AG09309 (cell line): ENCODE results near the gene ZMIZ1.

Experiments
- DNase-seq: peaks from one replicate; pipeline ENCODE4 v3.0.0-alpha.2; 2010; ENCODE audit warnings: low read depth
- H3K4me3 ChIP-seq: 2 replicates; pipeline ENCODE4 v1.5.1; 2011; ENCODE audit warnings: mild to moderate bottlenecking, low read depth, low read length, moderate library complexity; ENCODE audit not compliant: control insufficient read depth
- TF ChIP-seq, protein P1 (sequence below): IDR thresholded peaks from 2 replicates; pipeline ENCODE4 v1.5.1; 2011; ENCODE audit warnings: mild to moderate bottlenecking, low read depth, low read length, inconsistent platforms; ENCODE audit not compliant: insufficient read depth, control insufficient read depth; ENCODE audit errors: missing control alignments

ZMIZ1 gene

DNA sequence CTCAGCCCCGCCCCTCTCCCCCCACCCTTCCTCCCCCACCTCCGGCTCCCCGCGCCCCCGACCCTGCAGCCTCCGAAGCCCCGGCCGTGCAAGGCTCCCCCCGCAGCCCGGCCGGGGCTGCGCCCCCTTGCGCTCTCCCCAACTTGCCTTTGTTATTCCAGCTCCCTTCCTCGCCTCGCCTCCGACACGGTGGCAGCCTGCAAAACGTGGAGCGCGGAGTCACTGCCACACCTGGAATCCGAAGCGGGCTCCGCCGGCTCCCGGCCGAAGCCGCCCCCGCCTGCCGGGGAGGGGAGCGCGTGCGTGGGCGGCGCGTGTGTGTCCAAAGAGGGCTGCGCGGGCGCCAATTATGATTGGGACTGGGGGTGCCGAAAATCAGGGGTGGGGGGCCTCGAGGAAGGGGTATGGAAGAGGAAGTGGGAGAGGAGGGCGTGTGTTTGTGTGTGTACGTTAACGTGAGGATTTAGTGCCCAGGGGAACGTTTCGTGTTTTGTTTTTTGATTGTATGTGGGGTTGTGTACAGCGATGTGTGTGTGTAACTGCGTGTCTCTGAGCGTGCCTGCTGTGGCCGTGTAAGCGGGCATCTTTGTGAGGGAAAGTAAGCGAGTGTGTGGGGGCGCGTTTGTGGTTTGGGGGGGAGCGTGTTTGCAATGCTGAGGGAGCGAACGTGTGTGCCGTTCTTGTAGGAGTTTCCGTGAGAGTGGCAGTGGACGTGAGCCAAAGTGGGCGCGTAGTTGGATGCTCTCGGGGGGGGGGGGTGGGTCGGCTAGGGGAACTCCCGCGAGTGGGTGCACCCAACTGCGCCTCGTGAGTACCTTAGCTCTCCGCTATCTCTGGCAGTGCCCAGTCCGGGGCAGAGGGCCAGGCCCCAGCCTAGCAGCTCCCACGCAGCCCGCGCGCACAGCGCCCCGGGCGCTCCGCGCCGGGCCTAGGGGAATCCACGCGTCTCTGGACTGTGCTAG, 1.2 kb upstream of the ZMIZ1 start:
- DNase-seq: peak; percentile 55
- H3K4me3 ChIP-seq: peak overlapping the region; percentile 56
- TF ChIP-seq, protein P1, sequence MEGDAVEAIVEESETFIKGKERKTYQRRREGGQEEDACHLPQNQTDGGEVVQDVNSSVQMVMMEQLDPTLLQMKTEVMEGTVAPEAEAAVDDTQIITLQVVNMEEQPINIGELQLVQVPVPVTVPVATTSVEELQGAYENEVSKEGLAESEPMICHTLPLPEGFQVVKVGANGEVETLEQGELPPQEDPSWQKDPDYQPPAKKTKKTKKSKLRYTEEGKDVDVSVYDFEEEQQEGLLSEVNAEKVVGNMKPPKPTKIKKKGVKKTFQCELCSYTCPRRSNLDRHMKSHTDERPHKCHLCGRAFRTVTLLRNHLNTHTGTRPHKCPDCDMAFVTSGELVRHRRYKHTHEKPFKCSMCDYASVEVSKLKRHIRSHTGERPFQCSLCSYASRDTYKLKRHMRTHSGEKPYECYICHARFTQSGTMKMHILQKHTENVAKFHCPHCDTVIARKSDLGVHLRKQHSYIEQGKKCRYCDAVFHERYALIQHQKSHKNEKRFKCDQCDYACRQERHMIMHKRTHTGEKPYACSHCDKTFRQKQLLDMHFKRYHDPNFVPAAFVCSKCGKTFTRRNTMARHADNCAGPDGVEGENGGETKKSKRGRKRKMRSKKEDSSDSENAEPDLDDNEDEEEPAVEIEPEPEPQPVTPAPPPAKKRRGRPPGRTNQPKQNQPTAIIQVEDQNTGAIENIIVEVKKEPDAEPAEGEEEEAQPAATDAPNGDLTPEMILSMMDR: no peak

DNA sequence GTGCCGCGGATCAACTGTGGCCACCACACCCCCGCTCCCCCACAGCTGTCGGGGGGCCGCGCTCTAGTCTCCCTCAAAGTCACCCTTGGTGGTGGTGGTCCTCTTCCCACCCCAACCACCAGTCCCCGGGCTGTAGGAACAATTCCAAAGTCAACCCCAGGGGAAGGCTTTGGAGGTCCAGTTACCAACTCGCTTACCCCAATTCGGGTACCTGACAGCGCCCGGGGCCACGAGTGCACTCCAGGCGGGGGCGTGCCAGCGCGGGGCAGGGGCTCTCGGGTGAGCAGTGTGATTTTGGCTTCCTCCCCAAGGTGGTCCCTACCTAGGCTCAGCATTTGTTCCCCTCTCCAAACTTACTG, 584 bp upstream of the ZMIZ1 start:
- TF ChIP-seq, protein P1: no peak
- peak overlapping the region; percentile 56 for H3K4me3 ChIP-seq
- no peak for DNase-seq

DNA sequence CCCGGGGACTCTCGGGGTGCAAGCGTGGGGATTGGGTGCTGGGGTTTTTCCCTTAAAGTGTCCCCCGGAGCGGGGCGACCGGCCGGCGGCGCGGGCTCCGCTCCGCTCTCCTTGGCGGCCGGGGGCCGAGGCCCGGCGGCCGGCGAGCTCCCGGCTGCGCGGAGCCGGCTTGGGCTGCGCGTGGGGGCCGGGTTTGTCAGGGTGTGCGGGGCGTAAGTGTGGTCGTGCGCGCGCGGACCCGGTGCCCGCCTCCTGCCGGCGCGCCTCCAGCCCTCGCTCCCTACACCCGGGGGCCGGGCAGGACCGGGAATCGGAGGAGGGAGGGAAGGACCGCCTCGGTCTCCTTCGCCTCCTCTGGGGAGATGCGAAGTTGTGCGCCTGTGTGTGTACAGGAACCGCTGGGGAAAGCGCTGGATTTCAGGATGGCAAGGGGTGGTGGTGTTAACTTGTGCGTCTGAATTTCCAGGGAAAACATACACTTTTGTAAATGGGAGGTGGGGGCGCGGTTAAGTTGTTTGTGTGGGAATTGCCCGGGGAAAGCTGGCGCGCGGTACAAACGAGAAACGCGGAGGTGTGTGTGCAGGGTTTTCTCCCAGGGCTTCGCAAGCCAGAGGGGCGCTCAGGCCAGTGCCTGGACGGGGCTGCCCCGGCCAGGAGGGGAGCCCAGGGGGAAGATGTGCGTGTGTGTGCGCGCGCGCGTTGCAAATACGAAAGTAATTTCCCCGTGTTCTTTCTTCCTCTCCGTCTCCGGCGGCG, 737 bp downstream of the ZMIZ1 start:
- H3K4me3 ChIP-seq: peak overlapping the region; percentile 97
- no peak for DNase-seq
- TF ChIP-seq, protein P1: no peak

DNA sequence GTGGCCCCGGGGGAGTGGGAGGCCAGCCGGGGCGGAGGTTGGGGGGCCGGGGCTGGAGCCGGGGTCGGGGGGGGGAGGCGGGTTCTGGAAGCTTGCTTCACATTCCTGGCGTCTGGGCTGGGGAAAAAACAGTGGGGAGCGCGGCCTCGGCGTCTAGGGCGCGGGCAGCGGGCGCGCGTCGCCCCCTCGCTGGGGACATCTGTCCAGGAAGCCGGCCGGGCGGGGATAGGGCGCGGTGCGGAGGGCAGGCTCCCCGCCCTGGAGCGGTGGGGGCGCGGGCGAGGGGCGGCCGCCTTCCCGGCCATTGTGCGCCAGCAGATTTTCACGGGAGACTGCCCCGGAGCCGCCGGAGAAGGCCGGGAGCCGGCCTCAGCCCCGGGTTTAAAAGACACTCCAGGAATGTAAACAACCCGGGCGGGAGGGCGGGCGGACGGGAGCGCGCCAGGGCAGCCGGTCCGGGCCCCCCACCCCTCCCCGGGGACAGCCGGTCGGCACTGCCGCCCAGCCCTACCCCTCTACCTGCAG, 1.4 kb downstream of the ZMIZ1 start:
- DNase-seq: no peak

DNA sequence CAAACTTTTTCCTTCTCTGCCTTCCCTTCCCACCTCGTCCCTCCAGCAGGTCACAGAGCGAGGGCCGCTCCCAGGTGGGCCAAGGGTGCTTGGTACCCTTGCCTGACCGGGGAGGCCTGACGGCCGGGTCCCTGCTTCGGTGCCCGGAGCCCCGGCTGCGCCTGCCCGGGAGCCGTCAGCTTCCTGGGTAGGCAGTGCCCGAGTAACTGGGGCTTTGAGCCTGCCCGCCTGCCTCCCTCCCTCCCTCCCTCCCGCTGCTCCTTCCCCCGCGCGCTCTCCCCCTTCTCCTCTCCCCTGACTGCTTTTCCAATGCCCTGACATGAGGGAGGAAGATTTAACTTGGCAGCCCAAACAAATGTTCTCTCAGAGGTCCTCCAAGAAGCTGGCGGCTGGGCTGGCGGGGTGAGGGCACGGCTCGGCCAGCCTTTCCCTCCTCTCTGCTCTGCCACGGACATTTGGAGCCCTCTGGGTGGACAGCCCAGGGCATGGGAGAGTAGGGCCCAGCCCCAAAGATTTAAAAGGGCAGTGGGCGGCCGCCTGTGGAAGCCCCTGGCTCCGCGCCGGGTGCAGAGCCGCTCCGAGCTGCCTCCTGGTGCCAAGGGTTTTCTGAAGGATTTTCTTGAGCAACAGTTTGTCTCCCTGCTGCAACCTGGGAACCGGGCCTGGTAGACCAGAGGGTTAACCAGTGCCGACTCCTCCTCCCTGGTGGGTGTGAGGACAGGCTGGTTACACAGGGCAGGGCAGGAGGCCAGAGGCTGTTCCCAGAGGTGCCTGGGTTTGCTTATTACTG, 2.0 kb downstream of the ZMIZ1 start:
- TF ChIP-seq, protein P1: peak; percentile 14
- peak overlapping the region; percentile 97 for H3K4me3 ChIP-seq
- DNase-seq: peak; percentile 69

More for the DNA sequence above, 1.4 kb downstream of the ZMIZ1 start:
- TF ChIP-seq, protein P1: no peak
- H3K4me3 ChIP-seq: peak overlapping the region; percentile 97
